Measurements from ENCODE around the gene CPO.
"Not testable (repeated sequence)": the region's sequence is repeated elsewhere in the genome, so short reads cannot be mapped to it uniquely, and the experiment has no call there.

The CPO gene

DNA sequence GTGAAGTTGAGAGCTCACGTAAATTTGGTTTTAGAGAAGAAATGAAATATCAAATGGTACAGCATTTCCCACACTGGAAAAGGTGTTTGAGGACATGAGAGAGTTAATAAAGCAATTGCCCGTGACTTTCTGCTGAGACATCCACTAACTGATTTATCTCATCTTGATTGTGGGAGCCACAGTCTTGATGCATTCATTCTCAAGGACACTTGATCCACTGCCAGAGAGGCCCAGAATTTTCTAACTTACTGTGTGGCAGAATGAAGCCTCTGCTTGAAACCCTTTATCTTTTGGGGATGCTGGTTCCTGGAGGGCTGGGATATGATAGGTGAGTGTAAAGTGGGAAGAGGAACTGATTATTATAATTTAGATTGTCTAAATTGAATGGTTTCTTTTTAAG, at the start of gene CPO:
TSS of gene CPO (plus strand) at position 179 of the 400 bp plus-strand sequence. CDS start at position 261, 82 bp downstream.
- no peak for DNase-seq (ENCODE audit: low spot score)

DNA sequence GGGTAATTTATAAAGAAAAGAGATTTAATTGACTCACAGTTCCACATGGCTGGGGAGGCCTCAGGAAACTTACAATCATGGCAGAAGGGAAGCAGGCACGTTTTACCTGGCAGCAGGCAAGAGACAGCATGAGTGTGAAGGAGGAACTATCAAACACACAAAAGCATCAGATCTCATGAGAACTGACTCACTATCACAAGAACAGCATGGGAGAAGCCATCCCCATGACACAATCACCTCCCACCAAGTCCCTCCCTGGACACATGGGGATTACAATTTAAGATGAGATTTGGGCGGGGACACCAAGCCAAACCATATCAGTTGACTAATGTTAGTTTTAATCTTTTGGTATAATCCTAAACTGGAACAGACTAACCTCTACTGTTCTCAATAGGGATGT, 49.1 kb upstream of the CPO start:
- DNase-seq (ENCODE audit: low spot score), result no peak

DNA sequence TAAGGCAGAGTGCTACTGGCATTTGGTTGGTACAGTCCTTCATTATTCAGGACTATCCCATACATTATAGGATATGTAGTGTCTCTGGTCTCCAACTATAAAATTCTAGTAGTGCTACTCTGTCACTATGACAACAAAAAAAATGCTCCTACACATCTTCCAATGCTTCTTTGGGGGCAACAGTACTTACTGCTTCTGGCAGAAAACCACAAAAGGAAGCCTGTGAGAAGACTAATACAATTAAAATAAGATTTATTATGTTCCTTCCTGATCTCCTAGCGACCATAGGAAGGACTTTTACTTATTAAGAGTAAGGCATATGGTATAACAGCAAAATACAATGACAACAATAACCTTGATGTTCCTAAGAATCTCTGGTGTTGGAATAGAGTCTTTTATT, 48.4 kb upstream of the CPO start:
- DNase-seq (ENCODE audit: low spot score), result no peak

DNA sequence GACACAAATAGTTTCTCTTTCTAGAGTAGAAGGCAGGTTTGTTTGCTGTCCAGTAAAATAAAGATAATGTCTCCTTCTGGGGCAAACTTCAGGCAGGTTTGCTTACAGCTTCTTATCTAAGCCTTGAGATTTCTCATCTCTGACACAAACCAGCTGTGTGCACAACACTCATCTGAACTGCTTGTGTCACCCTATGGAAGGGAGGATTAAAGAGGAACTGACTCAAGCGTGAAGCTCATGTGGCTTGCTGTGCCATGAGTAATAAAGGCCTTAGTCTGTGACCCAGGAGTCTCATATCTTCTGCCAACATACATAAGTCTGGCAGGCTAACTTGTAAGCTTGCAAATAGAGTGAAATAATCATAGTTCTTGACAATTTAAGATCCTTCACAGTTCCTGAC, 24.2 kb upstream of the CPO start:
- peak; percentile 39 for DNase-seq (ENCODE audit: low spot score)

DNA sequence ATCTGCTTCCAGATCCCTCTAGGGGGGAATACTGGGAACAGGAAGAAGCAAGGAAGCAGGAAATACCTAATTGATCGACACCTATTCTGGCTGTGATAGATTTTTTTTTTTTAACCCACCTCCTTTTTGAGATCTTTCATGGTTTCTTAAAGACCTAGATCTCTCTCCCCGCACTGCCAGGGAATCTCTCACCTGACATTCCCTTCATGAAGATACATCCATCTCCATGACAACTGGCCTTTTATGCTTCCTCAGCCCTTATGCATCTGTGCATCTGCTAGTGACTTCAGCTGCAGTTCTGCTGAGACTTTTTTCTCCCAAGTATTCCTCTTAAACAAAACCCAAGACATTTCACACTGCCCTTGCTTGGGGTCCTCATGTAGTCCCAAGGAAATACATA, 21.1 kb upstream of the CPO start:
- DNase-seq (ENCODE audit: low spot score), result no peak

DNA sequence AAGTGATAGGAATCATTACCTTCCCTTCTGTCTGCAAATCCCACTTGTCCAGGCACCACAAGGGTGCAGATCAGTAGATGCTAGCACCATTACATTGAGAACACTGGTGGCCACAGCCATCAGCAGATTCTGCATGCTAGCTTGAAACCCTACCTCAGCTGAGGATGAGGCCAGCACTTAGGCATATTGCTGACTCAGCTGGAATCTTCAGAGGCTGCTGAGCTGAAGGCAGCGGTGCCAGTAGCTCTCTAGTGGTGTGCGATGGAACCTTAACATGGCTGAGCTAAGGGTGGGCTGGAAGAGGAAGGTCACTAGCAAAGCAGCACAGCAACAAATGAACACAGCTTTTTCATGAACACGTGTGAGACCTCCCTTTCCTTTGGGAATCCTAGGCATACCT, 19.0 kb upstream of the CPO start:
- DNase-seq (ENCODE audit: low spot score), result no peak

GRCh38 chr2:206920951-206921350, 18.4 kb upstream of the CPO start:
- no peak for DNase-seq (ENCODE audit: low spot score)

DNA sequence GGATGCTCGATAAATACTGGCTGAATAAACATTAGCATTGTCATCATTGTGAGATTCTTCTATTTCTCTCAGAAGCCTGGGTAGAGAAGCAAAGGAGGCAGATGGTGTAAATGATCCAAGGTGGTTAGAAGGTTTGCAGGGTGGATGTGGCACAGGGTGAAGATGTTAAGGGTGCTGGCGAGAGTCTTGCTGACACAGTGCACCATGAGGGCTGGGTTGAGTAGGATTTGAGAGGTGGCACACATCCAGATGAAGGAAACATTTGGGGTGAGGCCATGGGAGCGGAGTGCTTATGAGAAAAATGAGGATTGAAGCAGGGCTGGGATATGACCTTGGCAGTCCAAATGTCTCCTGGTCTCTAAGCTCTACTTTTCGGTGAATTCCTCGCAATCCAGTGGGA, 17.8 kb upstream of the CPO start:
- DNase-seq (ENCODE audit: low spot score), result no peak

GRCh38 chr2:206935991-206936842, 3.1 kb upstream of the CPO start:
- DNase-seq (ENCODE audit: low spot score), result no peak

DNA sequence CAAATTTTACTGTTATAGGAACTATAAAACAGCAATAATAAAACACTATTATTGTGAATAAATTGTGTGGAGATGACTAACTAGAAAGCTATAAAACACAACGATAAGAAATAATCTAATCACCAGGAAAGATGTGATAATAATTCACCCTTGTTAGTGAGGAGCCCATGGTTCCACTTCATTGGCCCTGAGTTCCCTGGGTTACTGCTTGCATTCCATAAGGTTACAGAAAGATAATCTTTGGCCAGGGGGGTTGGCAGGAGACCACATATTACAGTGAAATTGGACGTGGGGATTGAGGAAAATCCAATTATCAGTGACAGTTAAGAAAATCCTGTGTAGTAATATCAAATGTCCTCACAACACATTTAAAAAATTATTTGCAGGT, 2.5 kb upstream of the CPO start:
- DNase-seq (ENCODE audit: low spot score), result no peak

DNA sequence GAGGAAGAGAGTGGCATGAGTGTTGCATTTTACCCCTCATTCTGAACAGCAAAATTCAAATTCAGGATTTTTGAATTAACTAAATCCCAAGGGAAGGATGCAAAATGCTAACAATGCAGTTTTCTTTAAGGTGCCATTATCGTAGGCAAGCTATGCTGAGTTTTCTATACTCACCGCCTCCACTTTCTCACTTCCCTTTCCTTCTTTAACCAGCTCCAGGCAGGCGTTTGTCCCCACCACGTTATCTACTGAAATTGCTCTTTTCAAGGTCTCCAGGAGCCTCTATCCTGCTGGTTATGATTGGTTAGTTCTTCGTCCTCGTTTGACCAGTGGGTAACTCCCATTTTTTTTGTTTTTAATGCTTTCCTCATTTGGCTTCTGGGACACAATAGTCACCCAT, 1.8 kb upstream of the CPO start:
- no peak for DNase-seq (ENCODE audit: low spot score)

- DNase-seq (ENCODE audit: low spot score), result no peak
Observed at GRCh38 chr2:206940546-206940945, 1.2 kb downstream of the CPO start.

DNA sequence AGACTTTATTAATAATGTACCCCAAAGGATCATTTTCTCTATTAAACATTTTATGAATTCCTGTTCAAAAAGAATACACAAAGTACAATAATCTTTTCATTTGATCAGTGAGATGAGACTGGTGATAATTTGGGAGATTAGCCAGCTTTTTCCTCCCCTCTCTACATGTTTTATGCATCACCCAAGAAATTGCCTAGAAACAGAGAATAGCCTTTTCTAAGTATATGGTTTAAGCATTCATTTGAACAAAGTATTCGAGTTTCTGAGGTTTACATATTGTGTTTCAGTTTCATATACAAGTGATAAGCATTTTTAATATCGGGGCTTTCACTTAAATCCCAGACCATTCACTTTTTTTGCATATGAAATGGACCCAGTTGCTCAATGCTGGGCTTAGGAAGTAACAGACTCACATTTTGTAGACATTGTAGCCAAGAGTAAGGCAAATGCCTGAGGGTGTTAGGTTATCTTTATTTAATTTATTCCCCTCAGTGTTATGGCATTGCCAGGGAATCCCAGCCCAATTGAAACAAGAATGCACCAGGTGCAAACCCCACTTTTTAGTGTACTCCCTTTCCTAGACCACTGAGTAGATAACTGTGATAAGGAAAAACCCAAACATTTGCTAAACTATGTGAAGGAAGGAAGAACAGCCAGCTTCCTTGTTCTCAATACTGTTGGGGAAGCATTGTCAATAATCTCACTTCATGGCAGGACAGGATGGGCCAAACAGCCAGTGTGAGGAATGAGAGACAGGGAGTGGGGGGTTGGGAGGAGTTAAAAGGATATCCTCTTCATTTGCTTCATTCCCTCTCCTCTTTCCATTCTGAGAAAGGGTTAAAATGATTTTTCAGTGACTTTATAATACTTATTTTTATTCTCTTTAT, 3.5 kb downstream of the CPO start:
- DNase-seq (ENCODE audit: low spot score), result no peak

DNA sequence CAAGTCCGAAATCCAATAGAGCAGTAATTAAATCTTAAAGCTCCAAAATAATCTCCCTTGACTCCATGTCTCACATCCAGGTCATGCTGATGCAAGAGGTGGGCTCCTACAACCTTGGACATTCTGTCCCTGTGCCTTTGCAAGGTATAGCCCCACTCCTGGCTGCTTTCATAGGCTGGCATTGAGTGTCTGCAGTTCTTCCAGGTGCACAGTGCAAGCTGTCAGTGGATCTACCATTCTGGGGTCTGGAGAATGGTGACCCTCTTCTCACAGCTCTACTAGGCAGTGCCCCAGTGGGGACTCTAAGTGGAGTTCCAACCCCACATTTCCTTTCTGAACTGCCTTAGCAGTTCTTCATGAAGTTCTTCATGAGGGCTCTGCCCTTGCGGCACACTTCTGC, 14.1 kb downstream of the CPO start:
- not testable (repeated sequence) for DNase-seq (ENCODE audit: low spot score)

DNA sequence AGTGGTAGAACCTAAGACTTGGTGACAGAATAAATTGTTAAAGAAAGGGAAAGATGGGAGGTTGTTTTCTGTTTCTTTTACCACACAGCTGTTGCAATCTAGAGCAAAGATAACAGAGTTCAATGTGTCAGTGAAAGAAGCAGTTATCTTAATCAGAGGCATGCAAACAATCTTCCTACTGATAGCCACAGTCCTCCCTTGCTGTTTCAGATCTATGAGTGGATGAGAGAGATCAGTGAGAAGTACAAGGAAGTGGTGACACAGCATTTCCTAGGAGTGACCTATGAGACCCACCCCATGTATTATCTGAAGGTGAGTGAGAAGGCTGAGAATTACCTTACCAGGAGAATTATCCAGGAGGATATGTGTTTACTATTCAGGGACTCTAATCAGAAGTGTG, 15.9 kb downstream of the CPO start:
- DNase-seq (ENCODE audit: low spot score), result no peak

- DNase-seq (ENCODE audit: low spot score), result no peak
Observed at GRCh38 chr2:206958261-206958660, 18.9 kb downstream of the CPO start.

GRCh38 chr2:206962966-206963365, 23.6 kb downstream of the CPO start:
- DNase-seq (ENCODE audit: low spot score), result no peak

- DNase-seq (ENCODE audit: low spot score), result no peak
Observed at GRCh38 chr2:206968134-206969086, 29.1 kb downstream of the CPO start.

DNA sequence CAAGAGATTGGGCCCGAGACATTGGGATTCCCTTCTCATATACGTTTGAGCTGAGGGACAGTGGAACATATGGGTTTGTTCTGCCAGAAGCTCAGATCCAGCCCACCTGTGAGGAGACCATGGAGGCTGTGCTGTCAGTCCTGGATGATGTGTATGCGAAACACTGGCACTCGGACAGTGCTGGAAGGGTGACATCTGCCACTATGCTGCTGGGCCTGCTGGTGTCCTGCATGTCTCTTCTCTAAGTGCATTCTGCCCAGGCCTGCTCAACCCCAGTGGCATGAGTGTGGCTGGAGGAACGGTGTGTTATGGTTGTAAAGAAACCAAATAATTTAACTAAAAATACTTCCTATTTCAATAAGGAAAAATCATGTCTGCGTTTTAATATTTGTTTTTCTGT, 29.9 kb downstream of the CPO start:
- no peak for DNase-seq (ENCODE audit: low spot score)

GRCh38 chr2:206970589-206971360, 31.5 kb downstream of the CPO start:
- no peak for DNase-seq (ENCODE audit: low spot score)

DNA sequence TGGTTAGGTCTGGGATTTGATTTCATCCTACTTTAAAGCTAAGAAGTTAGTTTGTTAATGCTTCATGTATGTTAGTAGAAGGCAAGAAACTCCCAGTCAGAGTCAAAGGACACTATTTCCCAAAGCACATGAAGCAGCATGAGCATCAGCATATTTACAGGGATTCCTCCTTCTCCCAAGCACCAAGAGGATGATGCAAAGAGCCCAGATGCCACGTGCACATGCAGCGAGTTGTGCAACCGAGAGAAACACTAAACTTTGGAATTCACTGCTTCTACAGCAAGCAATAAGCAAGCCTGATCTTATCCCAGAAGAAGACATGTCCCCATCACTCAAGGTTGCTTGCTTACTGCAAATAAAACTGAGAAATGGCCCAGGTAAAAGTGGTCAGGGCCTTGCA, 32.5 kb downstream of the CPO start:
- DNase-seq (ENCODE audit: low spot score), result peak; percentile 8

All from AG08396 (cell line).